Measurements from ENCODE around the gene COTL1.

DNA sequence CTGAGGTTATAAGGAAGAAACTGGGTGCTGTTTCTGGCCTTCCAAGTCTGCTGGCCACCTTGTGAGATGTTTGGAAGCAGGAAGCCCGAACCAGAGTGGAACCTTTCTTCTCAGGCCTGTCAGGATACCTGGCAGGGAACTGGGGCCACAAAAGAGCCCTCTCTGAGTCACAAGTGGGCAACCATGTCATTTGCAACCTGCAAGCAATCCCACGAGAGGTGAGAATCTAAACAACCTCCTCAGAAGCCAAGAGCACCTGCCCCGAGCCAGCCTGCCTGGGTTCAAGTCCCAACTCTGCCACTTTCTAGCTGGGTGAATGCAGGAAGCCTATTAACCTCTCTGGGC, 3.3 kb downstream of the COTL1 start:
- TF ChIP-seq, protein P1, sequence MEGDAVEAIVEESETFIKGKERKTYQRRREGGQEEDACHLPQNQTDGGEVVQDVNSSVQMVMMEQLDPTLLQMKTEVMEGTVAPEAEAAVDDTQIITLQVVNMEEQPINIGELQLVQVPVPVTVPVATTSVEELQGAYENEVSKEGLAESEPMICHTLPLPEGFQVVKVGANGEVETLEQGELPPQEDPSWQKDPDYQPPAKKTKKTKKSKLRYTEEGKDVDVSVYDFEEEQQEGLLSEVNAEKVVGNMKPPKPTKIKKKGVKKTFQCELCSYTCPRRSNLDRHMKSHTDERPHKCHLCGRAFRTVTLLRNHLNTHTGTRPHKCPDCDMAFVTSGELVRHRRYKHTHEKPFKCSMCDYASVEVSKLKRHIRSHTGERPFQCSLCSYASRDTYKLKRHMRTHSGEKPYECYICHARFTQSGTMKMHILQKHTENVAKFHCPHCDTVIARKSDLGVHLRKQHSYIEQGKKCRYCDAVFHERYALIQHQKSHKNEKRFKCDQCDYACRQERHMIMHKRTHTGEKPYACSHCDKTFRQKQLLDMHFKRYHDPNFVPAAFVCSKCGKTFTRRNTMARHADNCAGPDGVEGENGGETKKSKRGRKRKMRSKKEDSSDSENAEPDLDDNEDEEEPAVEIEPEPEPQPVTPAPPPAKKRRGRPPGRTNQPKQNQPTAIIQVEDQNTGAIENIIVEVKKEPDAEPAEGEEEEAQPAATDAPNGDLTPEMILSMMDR (conservative IDR thresholded peaks at IDR 0.05; ENCODE audit: low read depth, low read length): no peak
- TF ChIP-seq EZH2 (IDR thresholded peaks at IDR 0.05; ENCODE audit: borderline replicate concordance, low read depth, low read length, poor library complexity, severe bottlenecking): no peak
